NT2/D1 (cell line): ENCODE measurements around the gene IL33.

Experiments used
- SUZ12 ChIP-seq: IDR thresholded peaks from 2 replicates; pipeline ENCODE4 v1.6.1; 2011; ENCODE audit not compliant: insufficient read length, insufficient read depth; ENCODE audit errors: extremely low read depth
- ZNF274 ChIP-seq: IDR thresholded peaks from 2 replicates; pipeline ENCODE4 v1.6.1; 2011; ENCODE audit warnings: mild to moderate bottlenecking, low read depth, low read length

DNA sequence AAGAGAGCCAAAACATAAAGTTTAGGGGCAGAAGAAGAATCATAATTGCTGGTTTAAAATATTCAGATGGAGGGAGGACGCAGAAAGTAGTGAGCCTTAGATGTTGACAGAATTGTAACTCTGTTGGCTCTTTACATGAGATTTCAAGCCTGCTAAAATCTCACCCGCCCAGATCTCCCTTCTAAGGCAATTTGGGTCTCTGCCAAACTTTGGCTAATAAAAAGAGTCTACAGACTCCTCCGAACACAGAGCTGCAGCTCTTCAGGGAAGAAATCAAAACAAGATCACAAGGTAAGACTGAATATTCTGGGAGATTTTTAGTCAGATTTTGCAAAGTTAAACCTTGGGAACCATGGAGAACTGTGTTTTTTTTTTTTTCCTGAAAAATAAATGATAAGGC lies at the start of gene IL33:
- TF ChIP-seq SUZ12 (no peak), ZNF274 (no peak)
